ENCODE data around the gene ZDHHC17. TPM values are rescaled to one million over a fixed set of nuclear protein-coding genes. Genes with fewer than 3 reads are reported as not detected.

Gene ZDHHC17
- polyA plus RNA-seq, 1 of the 3 experiments (the other 2 are of a cell fraction), result 28.6 TPM

DNA sequence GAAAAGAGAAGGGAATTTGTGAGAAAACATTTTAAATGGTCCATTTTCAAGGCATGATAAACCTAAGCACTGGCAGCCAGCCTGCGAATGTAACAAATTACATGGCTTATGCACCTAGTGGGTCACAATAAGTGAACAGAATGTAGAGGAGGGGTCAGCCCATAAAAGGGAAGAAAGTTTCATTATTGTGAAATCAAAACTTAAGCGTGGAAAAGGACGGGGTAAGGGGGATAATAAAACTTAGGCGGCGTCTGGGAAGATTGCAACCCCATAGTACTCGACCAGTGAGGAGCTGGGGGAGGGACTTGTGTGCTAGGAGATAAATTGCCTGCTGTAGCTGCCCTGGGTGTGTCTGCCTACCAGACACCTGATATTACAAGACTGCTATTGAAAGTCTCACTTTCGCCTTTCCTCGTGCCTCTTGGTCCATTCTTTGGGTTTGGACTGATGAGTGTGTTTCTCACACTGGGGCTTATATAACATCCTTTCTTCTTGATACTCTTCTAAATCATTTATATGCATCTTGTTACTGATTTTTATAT, 40.6 kb downstream of the ZDHHC17 start:
- no peaks in the 10 kb centered on the region for H3K4me1 ChIP-seq (ENCODE audit: control insufficient read depth in 1 of 2, insufficient read depth in 2 of 2, low read depth in 1 of 2, low read length in 1 of 2)
- no peak overlapping the region for H3K4me2 ChIP-seq
- 99% methylated on average over 8 of the region's 8 CpGs for WGBS (ENCODE audit: low lambda C conversion rate)
- H2AFZ ChIP-seq (ENCODE audit: low read depth), result no peak overlapping the region
- no peak overlapping the region for H3K4me3 ChIP-seq (ENCODE audit: low read depth in 2 of 2, low read length in 1 of 2)
- no peak overlapping the region for H3K27ac ChIP-seq (ENCODE audit: low read depth in 2 of 2, low read length in 1 of 2)
- H3F3A ChIP-seq (replicated peaks; ENCODE audit: insufficient read depth), result peaks cover 7% of the 10 kb centered on the region
- no peaks in the 10 kb centered on the region for H4K20me1 ChIP-seq (ENCODE audit: insufficient read depth)
- POLR2A ChIA-PET, result no interaction called here
- no peaks in the 10 kb centered on the region for H3K9me2 ChIP-seq
- peaks cover 38 to 81% of the 10 kb centered on the region in 2 experiments for H3K36me3 ChIP-seq (replicated peaks in 1 of 2; ENCODE audit: control insufficient read depth in 1 of 2, insufficient read depth in 2 of 2, low read length in 1 of 2)
- CTCF ChIA-PET, result interaction anchor here (1.1 to 1.9 kb wide), 3 partner anchors 14 to 185 kb away, joined by 4 to 10 read pairs (median 6); no protein-coding TSS in a partner anchor
- no peaks in the 10 kb centered on the region for H3K9me3 ChIP-seq
- DNase-seq, result no peak
- TF ChIP-seq, protein P1, sequence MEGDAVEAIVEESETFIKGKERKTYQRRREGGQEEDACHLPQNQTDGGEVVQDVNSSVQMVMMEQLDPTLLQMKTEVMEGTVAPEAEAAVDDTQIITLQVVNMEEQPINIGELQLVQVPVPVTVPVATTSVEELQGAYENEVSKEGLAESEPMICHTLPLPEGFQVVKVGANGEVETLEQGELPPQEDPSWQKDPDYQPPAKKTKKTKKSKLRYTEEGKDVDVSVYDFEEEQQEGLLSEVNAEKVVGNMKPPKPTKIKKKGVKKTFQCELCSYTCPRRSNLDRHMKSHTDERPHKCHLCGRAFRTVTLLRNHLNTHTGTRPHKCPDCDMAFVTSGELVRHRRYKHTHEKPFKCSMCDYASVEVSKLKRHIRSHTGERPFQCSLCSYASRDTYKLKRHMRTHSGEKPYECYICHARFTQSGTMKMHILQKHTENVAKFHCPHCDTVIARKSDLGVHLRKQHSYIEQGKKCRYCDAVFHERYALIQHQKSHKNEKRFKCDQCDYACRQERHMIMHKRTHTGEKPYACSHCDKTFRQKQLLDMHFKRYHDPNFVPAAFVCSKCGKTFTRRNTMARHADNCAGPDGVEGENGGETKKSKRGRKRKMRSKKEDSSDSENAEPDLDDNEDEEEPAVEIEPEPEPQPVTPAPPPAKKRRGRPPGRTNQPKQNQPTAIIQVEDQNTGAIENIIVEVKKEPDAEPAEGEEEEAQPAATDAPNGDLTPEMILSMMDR (IDR thresholded peaks at IDR 0.05), result no peak
- TF ChIP-seq SIN3A (IDR thresholded peaks at IDR 0.05; ENCODE audit: borderline replicate concordance, low read depth, low read length) (no peak), FOXM1 (IDR thresholded peaks at IDR 0.05; ENCODE audit: low read depth) (no peak), NFIC (IDR thresholded peaks at IDR 0.05; ENCODE audit: borderline replicate concordance) (no peak), GATA2 (CRISPR knock-in tag; IDR thresholded peaks at IDR 0.05) (no peak), EZH2phosphoT487 (IDR thresholded peaks at IDR 0.05; ENCODE audit: borderline replicate concordance, low read depth) (no peak), POLR2AphosphoS5 (IDR thresholded peaks at IDR 0.05; ENCODE audit: low read depth, low read length) (no peak)
- no peaks in the 10 kb centered on the region for H3K27me3 ChIP-seq (ENCODE audit: insufficient read depth)
- H3K9ac ChIP-seq, result no peak overlapping the region
- H3K79me2 ChIP-seq (ENCODE audit: insufficient read depth), result peaks cover 47% of the 10 kb centered on the region

DNA sequence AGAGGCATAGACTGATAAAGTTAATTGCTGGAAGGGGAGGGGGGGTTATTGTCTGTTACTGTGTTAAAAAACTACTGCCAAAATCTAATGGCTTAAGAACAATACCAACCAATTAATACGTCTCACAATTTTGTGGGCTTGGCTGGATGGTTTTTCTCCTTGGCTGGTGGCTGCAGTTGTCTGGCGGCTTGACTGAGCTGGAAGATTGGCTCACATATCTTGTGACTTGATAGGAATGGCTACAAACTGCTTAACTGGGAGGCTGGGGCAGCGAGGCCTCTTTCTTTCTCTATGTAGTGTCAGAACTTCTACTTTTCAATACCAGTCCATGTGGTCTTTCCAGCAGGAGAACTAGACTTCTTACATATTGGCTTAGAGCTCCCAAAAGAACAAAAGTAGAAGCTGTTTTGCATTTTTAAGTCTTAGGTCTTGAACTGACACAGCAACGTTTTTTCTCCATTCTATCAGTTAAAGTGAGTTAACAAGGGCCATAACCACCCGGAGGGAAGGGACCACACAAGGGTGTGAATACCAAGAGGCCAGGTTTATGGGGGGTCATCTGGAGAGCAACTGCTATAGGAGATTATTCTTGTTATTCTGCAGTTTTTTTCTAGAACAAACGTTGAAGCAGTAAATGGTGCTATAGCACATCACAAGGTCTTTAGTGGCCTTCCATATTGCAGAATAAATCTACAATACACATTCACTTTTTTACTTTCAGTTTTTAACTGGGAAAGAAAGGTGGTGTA, 46.9 kb downstream of the ZDHHC17 start:
- 80% methylated on average over 6 of the region's 6 CpGs for WGBS (ENCODE audit: low lambda C conversion rate)
- Histone ChIP-seq H3K4me3 (ENCODE audit: low read depth in 2 of 2, low read length in 1 of 2) (no peak overlapping the region), H3K4me1 (ENCODE audit: control insufficient read depth in 1 of 2, insufficient read depth in 2 of 2, low read depth in 1 of 2, low read length in 1 of 2) (no peaks in the 10 kb centered on the region; a peak in 1 of 4 replicates), H3K9me3 (no peaks in the 10 kb centered on the region), H3K9ac (no peak overlapping the region), H4K20me1 (ENCODE audit: insufficient read depth) (no peaks in the 10 kb centered on the region), H3K36me3 (replicated peaks in 1 of 2; ENCODE audit: control insufficient read depth in 1 of 2, insufficient read depth in 2 of 2, low read length in 1 of 2) (peaks cover 74 to 95% of the 10 kb centered on the region in 2 experiments), H2AFZ (ENCODE audit: low read depth) (no peak overlapping the region), H3K9me2 (no peaks in the 10 kb centered on the region), H3K79me2 (ENCODE audit: insufficient read depth) (no peaks in the 10 kb centered on the region), H3F3A (replicated peaks; ENCODE audit: insufficient read depth) (peaks cover 7% of the 10 kb centered on the region), H3K27ac (ENCODE audit: low read depth in 2 of 2, low read length in 1 of 2) (no peak overlapping the region; a peak in 1 of 4 replicates), H3K27me3 (ENCODE audit: insufficient read depth) (no peaks in the 10 kb centered on the region), H3K4me2 (no peak overlapping the region)
- ChIA-PET CTCF (interaction anchor here (1.2 kb wide), 1 partner anchor 10 kb away, joined by 3 read pairs; no protein-coding TSS in a partner anchor), POLR2A (no interaction called here)
- no peak for DNase-seq
- no peak for TF ChIP-seq FOXM1 (IDR thresholded peaks at IDR 0.05; ENCODE audit: low read depth)
- no peak for TF ChIP-seq FOXJ3 (CRISPR knock-in tag; IDR thresholded peaks at IDR 0.05)
- no peak for TF ChIP-seq MAX (IDR thresholded peaks at IDR 0.05; ENCODE audit: low read depth)
- no peak for TF ChIP-seq RCOR1 (IDR thresholded peaks at IDR 0.05; ENCODE audit: low read length)
- TF ChIP-seq YY1 (IDR thresholded peaks at IDR 0.05; ENCODE audit: low read depth), result no peak
- TF ChIP-seq, protein P1 (IDR thresholded peaks at IDR 0.05), result no peak
- no peak for TF ChIP-seq NRF1 (IDR thresholded peaks at IDR 0.05; ENCODE audit: low read depth, low read length)
- TF ChIP-seq MXI1 (IDR thresholded peaks at IDR 0.05; ENCODE audit: low read depth, low read length), result no peak
- no peak for TF ChIP-seq SMC3 (IDR thresholded peaks at IDR 0.05; ENCODE audit: low read depth, low read length)
- TF ChIP-seq FOSL2 (IDR thresholded peaks at IDR 0.05; ENCODE audit: borderline replicate concordance, low read depth), result no peak
- no peak for TF ChIP-seq ELF1 (IDR thresholded peaks at IDR 0.05)
- no peak for TF ChIP-seq POLR2AphosphoS5 (IDR thresholded peaks at IDR 0.05; ENCODE audit: low read depth, low read length)
- no peak for TF ChIP-seq RAD21 (IDR thresholded peaks at IDR 0.05; ENCODE audit: low read length)
- TF ChIP-seq TAF1 (IDR thresholded peaks at IDR 0.05; ENCODE audit: borderline replicate concordance, low read depth, low read length), result no peak
- no peak for TF ChIP-seq REST (IDR thresholded peaks at IDR 0.05; ENCODE audit: low read depth, low read length)

Measured in SK-N-SH (cell line).